HFFc6 (cell line): ENCODE measurements around the gene P3R3URF. TPM values are rescaled to one million over a fixed set of nuclear protein-coding genes. Genes with fewer than 3 reads are reported as not detected.

Source experiments
- DNase-seq: peaks from one replicate; pipeline ENCODE4 v3.0.0-alpha.2; 2018
- H3K27ac Mint-ChIP-seq: 2 replicates; pipeline ENCODE4 v1.8.0; 2020; ENCODE audit warnings: mild to moderate bottlenecking, mixed read lengths
- H3K27me3 Mint-ChIP-seq: 2 replicates; pipeline ENCODE4 v1.8.0; 2021; ENCODE audit warnings: mild to moderate bottlenecking, moderate library complexity, mixed read lengths; ENCODE audit not compliant: insufficient read depth
- H3K36me3 Mint-ChIP-seq: 2 replicates; pipeline ENCODE4 v1.8.0; 2021; ENCODE audit warnings: low read depth, mixed read lengths
- H3K4me1 Mint-ChIP-seq: 2 replicates; pipeline ENCODE4 v1.8.0; 2020; ENCODE audit warnings: low read depth, mixed read lengths
- H3K4me3 Mint-ChIP-seq: 2 replicates; pipeline ENCODE4 v1.8.0; 2020; ENCODE audit warnings: mild to moderate bottlenecking, moderate library complexity, mixed read lengths
- H3K9me3 Mint-ChIP-seq: 2 replicates; pipeline ENCODE4 v1.8.0; 2020; ENCODE audit warnings: mild to moderate bottlenecking, mixed read lengths
- CTCF ChIP-seq: fragments of 200-600 bp; sonication (generic); IDR thresholded peaks from 2 replicates; pipeline ENCODE4 v1.5.0; 2021; ENCODE audit warnings: antibody characterized with exemption, mild to moderate bottlenecking
- total RNA-seq, 6 experiments: library from RNA; stranded (reverse); fragmentation: NEBNext Ultra II Directional; extraction: Animal tissue kit (Norgen Biotek cat#: 25700); gene quantifications; 2 replicates in 1 of 6; 3 replicates in 5 of 6; pipeline ENCODE4 v1.2.3, GENCODE V29; 2021

The P3R3URF gene
- total RNA-seq, 6 experiments from 2014 or later = not detected

DNA sequence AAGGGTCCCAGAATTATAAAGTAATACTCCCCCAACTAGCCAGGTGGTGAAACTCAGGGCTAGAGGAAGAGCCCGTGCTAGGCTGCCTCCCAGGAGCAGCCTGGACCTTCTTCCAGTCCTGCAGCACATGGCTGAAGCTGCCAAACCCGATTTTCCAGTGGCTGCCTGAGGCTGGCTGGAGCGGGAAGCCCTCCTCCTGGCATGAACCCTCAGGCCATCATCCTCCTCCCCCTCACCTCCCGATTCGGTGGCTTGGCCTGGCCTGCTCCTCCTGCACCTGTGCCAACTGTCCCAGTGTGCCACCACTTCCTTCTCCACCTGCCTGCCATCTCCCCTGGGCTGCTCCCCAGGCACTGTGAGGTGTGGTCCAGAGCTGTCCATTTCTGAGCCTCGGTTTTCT, 4.4 kb downstream of the P3R3URF start:
- no peak overlapping the region for H3K4me3 Mint-ChIP-seq
- no peak for DNase-seq
- peaks cover 9% of the 10 kb centered on the region for H3K27me3 Mint-ChIP-seq
- H3K9me3 Mint-ChIP-seq = no peaks in the 10 kb centered on the region
- TF ChIP-seq CTCF = no peak
- H3K27ac Mint-ChIP-seq = no peak overlapping the region
- no peaks in the 10 kb centered on the region for H3K4me1 Mint-ChIP-seq
- H3K36me3 Mint-ChIP-seq = no peaks in the 10 kb centered on the region

DNA sequence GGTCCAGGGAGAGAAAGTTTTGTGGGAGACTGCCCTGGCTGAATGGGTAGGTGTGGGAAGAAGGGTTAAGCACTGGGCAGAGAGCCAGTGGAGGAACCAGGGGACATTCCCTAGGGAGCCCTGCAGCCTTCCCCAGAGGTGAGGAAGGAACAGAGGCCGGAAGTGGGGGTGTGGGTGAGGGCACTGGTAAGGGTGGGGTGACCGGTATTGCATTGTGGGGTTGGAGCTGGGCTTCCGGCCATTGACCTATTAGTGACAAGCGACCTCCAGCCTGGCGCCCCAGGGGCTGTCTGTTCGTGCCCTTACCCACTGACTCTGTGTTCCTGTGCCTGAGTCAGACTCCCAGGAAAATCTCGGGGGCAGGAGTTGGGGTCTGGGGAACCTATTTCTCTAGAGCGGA, 4.9 kb downstream of the P3R3URF start:
- Mint-ChIP-seq H3K9me3 (no peaks in the 10 kb centered on the region), H3K36me3 (no peaks in the 10 kb centered on the region), H3K27me3 (peaks cover 12% of the 10 kb centered on the region), H3K4me1 (no peaks in the 10 kb centered on the region), H3K27ac (no peak overlapping the region), H3K4me3 (no peak overlapping the region)
- DNase-seq = no peak
- no peak for TF ChIP-seq CTCF

GRCh38 chr1:46169811-46170454, 6.4 kb downstream of the P3R3URF start:
- no peak overlapping the region for H3K4me3 Mint-ChIP-seq
- H3K27me3 Mint-ChIP-seq = peaks cover 12% of the 10 kb centered on the region
- H3K36me3 Mint-ChIP-seq = no peaks in the 10 kb centered on the region
- DNase-seq = no peak
- H3K27ac Mint-ChIP-seq = no peak overlapping the region
- TF ChIP-seq CTCF = no peak
- H3K4me1 Mint-ChIP-seq = no peaks in the 10 kb centered on the region
- H3K9me3 Mint-ChIP-seq = no peaks in the 10 kb centered on the region

DNA sequence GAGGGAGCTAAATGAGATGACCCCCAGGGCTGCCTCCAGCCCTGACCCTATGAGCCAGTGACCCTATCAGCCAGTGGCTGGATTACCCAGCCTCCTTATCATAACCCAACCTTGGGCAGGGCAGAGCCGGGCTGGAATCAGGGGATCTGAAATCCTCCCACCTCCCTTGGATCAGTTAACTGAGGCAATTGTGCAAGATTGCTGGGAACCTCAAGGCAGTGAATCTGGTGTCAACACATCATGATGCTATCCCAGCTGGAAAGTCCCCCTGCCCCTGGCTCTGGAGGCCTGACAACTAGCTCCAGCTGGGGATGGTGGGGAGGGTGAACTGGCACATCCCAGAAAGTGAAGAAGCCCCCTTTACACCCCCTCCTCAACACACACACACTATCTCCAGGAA, 7.8 kb downstream of the P3R3URF start:
- Mint-ChIP-seq H3K9me3 (no peaks in the 10 kb centered on the region), H3K4me1 (no peaks in the 10 kb centered on the region), H3K27ac (no peak overlapping the region), H3K27me3 (peaks cover 19% of the 10 kb centered on the region), H3K36me3 (no peaks in the 10 kb centered on the region), H3K4me3 (no peak overlapping the region)
- no peak for TF ChIP-seq CTCF
- no peak for DNase-seq

- H3K27ac Mint-ChIP-seq = no peak overlapping the region
- H3K27me3 Mint-ChIP-seq = peaks cover 17% of the 10 kb centered on the region
- DNase-seq = no peak
- no peaks in the 10 kb centered on the region for H3K36me3 Mint-ChIP-seq
- peak overlapping the region; percentile 43; the same call in 1 of the 2 replicates for H3K4me3 Mint-ChIP-seq
- H3K9me3 Mint-ChIP-seq = no peaks in the 10 kb centered on the region
- TF ChIP-seq CTCF = no peak
- H3K4me1 Mint-ChIP-seq = no peaks in the 10 kb centered on the region
Measured at GRCh38 chr1:46166521-46167462, 9.5 kb downstream of the P3R3URF start.
